IPS-11a (cell line): ENCODE measurements around the gene LRFN2.

Source experiments
- H3K4me3 ChIP-seq: one replicate; pipeline ENCODE4 v1.5.1; 2013; ENCODE audit warnings: low read depth, low read length, control low read depth

LRFN2 gene

GRCh38 chr6:40545954-40546353 lies 41.2 kb downstream of the LRFN2 start:
- no peak overlapping the region for H3K4me3 ChIP-seq

GRCh38 chr6:40543776-40544175 lies 43.4 kb downstream of the LRFN2 start:
- H3K4me3 ChIP-seq, result no peak overlapping the region

GRCh38 chr6:40543146-40543545 lies 44.0 kb downstream of the LRFN2 start:
- no peak overlapping the region for H3K4me3 ChIP-seq

GRCh38 chr6:40542175-40542764 lies 44.9 kb downstream of the LRFN2 start:
- no peak overlapping the region for H3K4me3 ChIP-seq

- no peak overlapping the region for H3K4me3 ChIP-seq
Measured at GRCh38 chr6:40541556-40542174, 45.5 kb downstream of the LRFN2 start.

DNA sequence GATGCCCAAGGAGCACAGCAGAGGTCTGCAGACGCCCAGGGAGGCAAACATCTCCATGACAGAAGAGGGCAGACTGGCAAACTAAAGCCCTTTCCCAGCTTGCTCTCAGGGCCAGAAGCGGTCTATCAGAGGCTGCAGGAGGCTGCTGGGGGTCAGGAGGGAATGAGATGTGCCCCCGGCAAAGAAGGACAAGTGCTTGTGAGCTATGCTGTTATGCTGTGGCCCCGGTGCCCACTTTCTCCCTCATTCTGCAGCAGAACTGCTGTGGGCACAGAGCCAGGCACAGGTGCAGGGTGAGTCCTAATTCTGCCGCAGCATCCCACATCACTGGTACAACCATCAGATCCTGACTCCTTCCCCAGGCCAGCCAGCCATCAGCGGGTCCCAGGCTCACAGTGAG lies 46.4 kb downstream of the LRFN2 start:
- H3K4me3 ChIP-seq, result no peak overlapping the region

- H3K4me3 ChIP-seq, result no peak overlapping the region
Measured at GRCh38 chr6:40539853-40540252, 47.3 kb downstream of the LRFN2 start.

GRCh38 chr6:40538556-40538955 lies 48.6 kb downstream of the LRFN2 start:
- H3K4me3 ChIP-seq, result no peak overlapping the region

DNA sequence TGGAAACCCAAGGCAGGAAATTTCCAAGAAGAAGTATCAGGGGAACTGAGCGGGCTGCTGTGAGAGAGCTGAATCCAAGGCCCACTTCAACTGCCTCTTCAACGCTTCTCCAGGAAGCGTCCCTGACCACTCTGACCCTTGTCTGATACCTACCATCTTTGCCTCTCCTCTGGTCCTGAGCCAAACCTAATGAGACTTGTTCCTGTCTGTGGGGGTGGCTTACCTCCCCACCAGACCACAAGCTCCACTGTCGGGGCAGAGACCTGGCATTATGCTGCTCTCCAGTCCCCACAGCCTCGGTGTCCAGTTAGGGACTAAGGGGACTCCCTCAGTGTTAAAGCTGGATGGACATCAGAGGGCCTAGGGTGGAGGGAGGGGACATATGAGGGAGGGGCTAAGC lies 49.7 kb downstream of the LRFN2 start:
- H3K4me3 ChIP-seq, result no peak overlapping the region

DNA sequence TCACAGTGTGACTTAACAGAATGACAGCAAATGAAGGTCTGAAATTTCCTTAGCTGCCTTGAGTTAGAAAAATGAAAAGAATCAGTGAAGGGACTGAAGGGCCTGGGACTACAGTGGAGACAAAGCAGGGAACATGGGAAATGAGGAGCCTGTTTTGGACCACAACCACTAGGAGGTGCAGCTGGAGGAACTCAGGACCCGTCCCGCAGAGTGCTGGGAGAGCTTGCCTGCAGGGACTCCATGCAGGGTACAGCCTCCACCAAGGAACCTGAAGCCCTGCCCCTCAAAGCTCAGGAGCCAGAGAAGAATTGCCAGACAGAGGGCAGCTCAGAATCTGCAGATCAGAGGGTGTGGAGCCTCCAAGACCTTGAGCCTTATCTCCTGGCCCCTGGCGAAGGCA lies 50.7 kb downstream of the LRFN2 start:
- no peak overlapping the region for H3K4me3 ChIP-seq

- no peak overlapping the region for H3K4me3 ChIP-seq
Measured at GRCh38 chr6:40535819-40536380, 51.3 kb downstream of the LRFN2 start.

- no peak overlapping the region for H3K4me3 ChIP-seq
Measured at GRCh38 chr6:40535110-40535818, 51.9 kb downstream of the LRFN2 start.

DNA sequence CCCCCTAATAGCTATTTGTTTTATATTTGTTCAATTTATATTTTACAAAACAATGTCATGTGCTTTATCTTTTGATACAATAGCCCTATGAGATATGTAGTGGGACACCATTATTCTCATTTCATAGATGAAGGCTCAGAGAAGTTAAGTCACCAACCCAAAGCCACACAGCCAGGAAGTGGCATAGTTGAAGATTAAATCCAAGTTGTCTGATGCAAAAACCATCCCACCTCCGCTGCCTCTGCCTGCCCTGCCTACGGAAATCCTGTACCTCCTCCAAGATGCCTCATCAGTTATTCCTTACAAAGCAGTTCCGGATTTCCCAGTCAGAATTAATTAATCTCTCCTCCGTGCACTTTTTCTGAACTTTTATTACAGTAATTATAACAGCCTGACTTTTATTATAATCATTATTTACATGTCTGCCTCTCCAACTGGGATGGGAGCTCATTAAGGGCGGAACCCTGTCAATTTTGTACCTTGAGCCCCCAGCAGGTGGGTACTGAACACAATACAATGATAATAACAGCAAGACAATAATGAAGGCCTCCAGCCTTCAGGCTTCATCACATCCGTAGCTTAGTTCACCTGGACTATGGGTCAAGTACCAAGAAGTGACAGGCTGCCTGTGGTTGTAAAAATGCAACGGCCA lies 54.7 kb downstream of the LRFN2 start:
- no peak overlapping the region for H3K4me3 ChIP-seq

- H3K4me3 ChIP-seq, result no peak overlapping the region
Measured at GRCh38 chr6:40529919-40530318, 57.2 kb downstream of the LRFN2 start.

DNA sequence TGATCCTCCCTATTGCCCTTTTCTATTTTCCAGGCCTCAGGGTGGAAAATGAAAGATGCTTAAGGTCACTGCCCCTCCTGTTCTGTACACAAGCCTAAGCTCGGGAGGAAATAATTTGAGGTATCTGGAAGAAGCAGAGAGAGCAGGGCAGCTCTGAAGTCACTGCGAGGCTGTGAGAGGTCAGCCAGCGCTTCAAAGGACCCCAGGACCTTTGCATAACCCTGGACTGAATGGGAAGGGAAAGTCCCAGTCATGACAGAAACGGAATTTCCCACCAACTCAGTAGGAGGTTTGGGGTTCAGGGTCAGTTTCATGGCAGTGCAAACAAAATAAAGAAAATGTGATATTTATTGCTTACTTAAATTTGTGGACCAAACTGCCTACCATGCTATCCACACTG lies 58.1 kb downstream of the LRFN2 start:
- H3K4me3 ChIP-seq, result no peak overlapping the region

DNA sequence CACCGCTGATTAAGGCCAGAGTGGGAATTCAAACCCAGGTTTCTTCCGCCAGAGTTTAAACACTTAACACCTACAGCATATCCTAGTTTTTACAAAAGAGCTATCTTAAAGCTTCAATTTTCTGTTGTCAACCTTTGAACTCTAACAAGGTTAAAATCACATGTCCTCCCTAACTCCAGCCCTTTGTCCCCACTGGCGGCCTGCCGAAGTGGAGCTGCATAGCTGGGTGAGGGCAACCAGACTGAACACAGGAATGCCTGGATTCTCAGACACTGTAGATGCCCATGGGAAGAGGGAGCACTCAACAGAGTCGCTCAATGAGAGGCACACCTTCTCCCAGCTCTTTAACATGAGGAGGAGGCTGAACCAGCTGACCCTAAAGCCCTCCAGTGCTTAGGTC lies 59.1 kb downstream of the LRFN2 start:
- no peak overlapping the region for H3K4me3 ChIP-seq

DNA sequence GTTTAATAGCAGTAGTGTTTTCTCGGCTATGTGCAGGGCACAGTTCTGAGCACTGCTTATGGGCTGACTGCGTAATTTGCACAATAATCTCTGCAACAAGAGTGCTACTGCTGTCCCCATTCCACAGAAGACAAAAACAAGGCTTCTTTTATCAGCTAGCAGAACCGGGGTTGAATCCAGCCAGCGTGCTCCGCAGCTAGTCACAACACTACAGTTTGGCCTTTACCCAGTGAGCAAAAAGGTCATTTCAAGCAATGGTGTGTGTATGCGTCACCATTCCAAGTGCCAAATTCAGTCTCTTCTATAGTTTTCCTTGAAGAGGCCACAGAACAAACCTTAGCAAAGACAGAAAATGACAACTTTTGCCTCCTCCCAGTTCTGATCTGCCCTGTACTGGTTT lies 61.1 kb downstream of the LRFN2 start:
- no peak overlapping the region for H3K4me3 ChIP-seq

- no peak overlapping the region for H3K4me3 ChIP-seq
Measured at GRCh38 chr6:40524797-40525585, 62.2 kb downstream of the LRFN2 start.

DNA sequence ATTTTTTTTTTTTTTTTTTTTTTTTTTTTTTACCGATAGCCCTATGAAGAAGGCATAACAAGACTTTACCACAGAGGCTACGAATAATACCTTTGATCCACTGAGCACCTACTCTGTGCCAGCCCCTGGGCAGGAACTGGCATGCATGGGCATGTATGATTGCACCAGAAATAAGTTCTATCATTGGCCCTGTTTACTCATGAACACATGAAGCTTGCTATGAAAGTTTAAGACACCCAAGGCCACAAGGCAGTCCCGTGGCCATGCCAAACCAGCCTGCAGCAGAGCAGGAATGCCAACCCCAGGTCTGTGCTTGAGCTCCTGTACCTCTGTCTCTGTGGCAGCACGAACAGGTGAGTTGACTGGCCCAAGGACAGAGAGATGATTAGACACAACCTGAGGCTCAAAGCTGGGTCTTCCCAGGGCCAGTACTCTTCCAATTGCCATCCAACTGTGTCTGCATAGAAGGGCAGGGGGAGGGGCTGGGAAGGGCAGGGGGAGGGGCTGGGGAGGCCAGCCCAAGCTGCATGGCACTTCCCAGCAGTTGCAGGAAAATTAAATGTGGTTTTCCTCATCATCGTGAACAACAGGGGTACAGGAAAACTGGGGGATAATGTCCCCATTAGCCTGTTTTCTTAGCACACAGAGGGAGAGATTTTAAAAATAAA lies 63.5 kb downstream of the LRFN2 start:
- no peak overlapping the region for H3K4me3 ChIP-seq

- no peak overlapping the region for H3K4me3 ChIP-seq
Measured at GRCh38 chr6:40521496-40521895, 65.7 kb downstream of the LRFN2 start.
